Smooth muscle cell (in vitro differentiated cells): ENCODE measurements around the gene COX6B2. TPM values are rescaled to one million over a fixed set of nuclear protein-coding genes. Genes with fewer than 3 reads are reported as not detected.

ENCODE experiments used
- DNase-seq: peaks from one replicate; lab custom pipeline; 2025; ENCODE audit not compliant: unreplicated experiment; lab: John Stamatoyannopoulos, UW
- H2AFZ ChIP-seq: fragments of 200-600 bp; sonication (generic); 2 replicates; pipeline ENCODE4 v1.6.0; 2016; ENCODE audit warnings: antibody characterized with exemption, low read depth, mild to moderate bottlenecking
- H3F3A ChIP-seq: fragments of 200-600 bp; sonication (generic); 2 replicates; pipeline ENCODE4 v1.6.0; 2017; ENCODE audit warnings: antibody characterized with exemption, low read depth
- H3K27ac ChIP-seq: fragments of 200-600 bp; sonication (generic); 2 replicates; pipeline ENCODE4 v1.5.1; 2016; ENCODE audit warnings: low read depth, mild to moderate bottlenecking
- H3K27me3 ChIP-seq: fragments of 200-600 bp; sonication (generic); 2 replicates; pipeline ENCODE4 v1.6.1; 2016; ENCODE audit warnings: low read depth, mild to moderate bottlenecking
- H3K36me3 ChIP-seq: fragments of 200-600 bp; sonication (generic); 2 replicates; pipeline ENCODE4 v1.5.1; 2016; ENCODE audit warnings: low read depth
- H3K4me1 ChIP-seq: fragments of 200-600 bp; sonication (generic); 2 replicates; pipeline ENCODE4 v1.5.1; 2016; ENCODE audit warnings: low read depth
- H3K4me2 ChIP-seq: fragments of 200-600 bp; sonication (generic); 2 replicates; pipeline ENCODE4 v1.6.0; 2016; ENCODE audit warnings: mild to moderate bottlenecking
- H3K4me3 ChIP-seq: fragments of 200-600 bp; sonication (generic); 2 replicates; pipeline ENCODE4 v1.5.1; 2016; ENCODE audit warnings: mild to moderate bottlenecking
- H3K79me2 ChIP-seq: fragments of 200-600 bp; sonication (generic); 2 replicates; pipeline ENCODE4 v1.6.0; 2016; ENCODE audit warnings: low read depth, mild to moderate bottlenecking
- H3K9ac ChIP-seq: fragments of 200-600 bp; sonication (generic); 2 replicates; pipeline ENCODE4 v1.6.0; 2016; ENCODE audit warnings: low read depth
- H3K9me3 ChIP-seq: fragments of 200-600 bp; sonication (generic); replicated peaks from 2 replicates; pipeline ENCODE4 v1.5.1; 2016; ENCODE audit warnings: low read depth
- H4K20me1 ChIP-seq: fragments of 200-600 bp; sonication (generic); 2 replicates; pipeline ENCODE4 v1.6.0; 2016; ENCODE audit warnings: low read depth
- CTCF ChIP-seq: fragments of 200-600 bp; sonication (generic); IDR thresholded peaks from 2 replicates; pipeline ENCODE4 v1.5.1; 2017; ENCODE audit warnings: borderline replicate concordance, mild to moderate bottlenecking, antibody characterized with exemption; ENCODE audit not compliant: insufficient read depth, poor library complexity, severe bottlenecking
- WGBS: methylation state at CpG from one replicate; pipeline ENCODE4 v1.1.7; 2016; ENCODE audit warnings: low lambda C conversion rate; 5-methylcytosine and 5-hydroxymethylcytosine counted together
- polyA plus RNA-seq: library from polyadenylated mRNA; unstranded; fragments of >200 nt; fragmentation: Nextera tagmentation; extraction: Ambion mirVana; gene quantifications from 2 replicates; pipeline ENCODE4 v1.2.1, GENCODE V29; 2016
- total RNA-seq: library from RNA; depleted of rRNA; stranded (reverse); fragments of >200 nt; gene quantifications from 2 replicates; pipeline ENCODE4 v1.2.3, GENCODE V29; 2014

COX6B2 gene
- total and polyA plus RNA-seq, 2 experiments from 2014 or later = 0.18 to 1.7 TPM

- Histone ChIP-seq H3K36me3 (no peaks in the 10 kb centered on the region), H3K4me3 (no peak overlapping the region), H3F3A (no peaks in the 10 kb centered on the region), H3K27ac (no peak overlapping the region), H3K27me3 (no peaks in the 10 kb centered on the region), H3K79me2 (no peaks in the 10 kb centered on the region), H4K20me1 (no peaks in the 10 kb centered on the region), H3K9me3 (no peaks in the 10 kb centered on the region), H3K9ac (no peak overlapping the region), H2AFZ (no peak overlapping the region), H3K4me2 (no peak overlapping the region), H3K4me1 (no peaks in the 10 kb centered on the region)
- WGBS = 64% methylated on average over 8 of the region's 8 CpGs
- no peak for TF ChIP-seq CTCF
- DNase-seq = no peak
Observed at GRCh38 chr19:55314396-55314795, 40.1 kb downstream of the COX6B2 start.

GRCh38 chr19:55312621-55313512 lies 41.7 kb downstream of the COX6B2 start:
- WGBS = 85% methylated on average over 38 of the region's 47 CpGs
- TF ChIP-seq CTCF = no peak
- Histone ChIP-seq H4K20me1 (no peaks in the 10 kb centered on the region), H3K27me3 (no peaks in the 10 kb centered on the region), H3K4me1 (no peaks in the 10 kb centered on the region), H3K9ac (no peak overlapping the region), H2AFZ (no peak overlapping the region), H3K4me3 (no peak overlapping the region), H3K4me2 (no peak overlapping the region), H3F3A (no peaks in the 10 kb centered on the region), H3K9me3 (no peaks in the 10 kb centered on the region), H3K36me3 (no peaks in the 10 kb centered on the region), H3K79me2 (no peaks in the 10 kb centered on the region), H3K27ac (no peak overlapping the region)
- DNase-seq = no peak

GRCh38 chr19:55311797-55312196 lies 42.7 kb downstream of the COX6B2 start:
- no peaks in the 10 kb centered on the region for H3F3A ChIP-seq
- H3K4me2 ChIP-seq = no peak overlapping the region
- no peaks in the 10 kb centered on the region for H3K9me3 ChIP-seq
- no peaks in the 10 kb centered on the region for H3K36me3 ChIP-seq
- H3K79me2 ChIP-seq = no peaks in the 10 kb centered on the region
- H4K20me1 ChIP-seq = no peaks in the 10 kb centered on the region
- no peak overlapping the region for H3K4me3 ChIP-seq
- no peak overlapping the region for H2AFZ ChIP-seq
- no peak for DNase-seq
- H3K27ac ChIP-seq = no peak overlapping the region
- TF ChIP-seq CTCF = no peak
- 84% methylated on average over 12 of the region's 18 CpGs for whole genome bisulfite sequencing
- H3K4me1 ChIP-seq = no peaks in the 10 kb centered on the region
- H3K9ac ChIP-seq = no peak overlapping the region
- H3K27me3 ChIP-seq = no peaks in the 10 kb centered on the region

GRCh38 chr19:55311397-55311796 lies 43.1 kb downstream of the COX6B2 start:
- WGBS = 98% methylated on average over 9 of the region's 9 CpGs
- Histone ChIP-seq H3K27ac (no peak overlapping the region), H2AFZ (no peak overlapping the region), H3K9ac (no peak overlapping the region), H3K4me3 (no peak overlapping the region), H3K27me3 (no peaks in the 10 kb centered on the region), H3K79me2 (no peaks in the 10 kb centered on the region), H4K20me1 (no peaks in the 10 kb centered on the region), H3K4me2 (no peak overlapping the region), H3K4me1 (no peaks in the 10 kb centered on the region), H3K9me3 (no peaks in the 10 kb centered on the region), H3F3A (no peaks in the 10 kb centered on the region), H3K36me3 (no peaks in the 10 kb centered on the region)
- DNase-seq = no peak
- no peak for TF ChIP-seq CTCF
